ENCODE results near the gene BCCIP.

BCCIP gene

GRCh38 chr10:125797994-125798662 lies 25.2 kb upstream of the BCCIP start:
- DNase-seq (ENCODE audit: low read depth): no peak

- no peak for DNase-seq (ENCODE audit: low read depth)
Measured at GRCh38 chr10:125799451-125800182, 23.7 kb upstream of the BCCIP start.

GRCh38 chr10:125801574-125801973 lies 21.8 kb upstream of the BCCIP start:
- no peak for DNase-seq (ENCODE audit: low read depth)

GRCh38 chr10:125802131-125802530 lies 21.2 kb upstream of the BCCIP start:
- no peak for DNase-seq (ENCODE audit: low read depth)

GRCh38 chr10:125802739-125803138 lies 20.6 kb upstream of the BCCIP start:
- no peak for DNase-seq (ENCODE audit: low read depth)

- no peak for DNase-seq (ENCODE audit: low read depth)
Measured at GRCh38 chr10:125808047-125808446, 15.3 kb upstream of the BCCIP start.

GRCh38 chr10:125811251-125811650 lies 12.1 kb upstream of the BCCIP start:
- DNase-seq (ENCODE audit: low read depth): no peak

- no peak for DNase-seq (ENCODE audit: low read depth)
Measured at GRCh38 chr10:125812128-125812750, 11.1 kb upstream of the BCCIP start.

- no peak for DNase-seq (ENCODE audit: low read depth)
Measured at GRCh38 chr10:125815764-125816163, 7.6 kb upstream of the BCCIP start.

GRCh38 chr10:125816548-125816947 lies 6.8 kb upstream of the BCCIP start:
- no peak for DNase-seq (ENCODE audit: low read depth)

GRCh38 chr10:125817337-125817946 lies 5.9 kb upstream of the BCCIP start:
- no peak for DNase-seq (ENCODE audit: low read depth)

- no peak for DNase-seq (ENCODE audit: low read depth)
Measured at GRCh38 chr10:125820701-125821100, 2.6 kb upstream of the BCCIP start.

- DNase-seq (ENCODE audit: low read depth): no peak
Measured at GRCh38 chr10:125823663-125824251, 411 bp downstream of the BCCIP start.

GRCh38 chr10:125824736-125825135 lies 1.4 kb downstream of the BCCIP start:
- no peak for DNase-seq (ENCODE audit: low read depth)

GRCh38 chr10:125827133-125827532 lies 3.8 kb downstream of the BCCIP start:
- DNase-seq (ENCODE audit: low read depth): no peak

- no peak for DNase-seq (ENCODE audit: low read depth)
Measured at GRCh38 chr10:125828311-125828710, 5.0 kb downstream of the BCCIP start.

- no peak for DNase-seq (ENCODE audit: low read depth)
Measured at GRCh38 chr10:125836746-125837145, 13.4 kb downstream of the BCCIP start.

GRCh38 chr10:125838802-125839575 lies 15.6 kb downstream of the BCCIP start:
- no peak for DNase-seq (ENCODE audit: low read depth)

GRCh38 chr10:125840406-125840805 lies 17.1 kb downstream of the BCCIP start:
- DNase-seq (ENCODE audit: low read depth): no peak

GRCh38 chr10:125840955-125841354 lies 17.6 kb downstream of the BCCIP start:
- no peak for DNase-seq (ENCODE audit: low read depth)

GRCh38 chr10:125843603-125844329 lies 20.4 kb downstream of the BCCIP start:
- no peak for DNase-seq (ENCODE audit: low read depth)

All from activated gamma-delta T cell treated with anti-CD3 and anti-CD28 coated beads, Interleukin-2, amount 50 U/mL, for 16 hours (primary cell).